ENCODE results near the gene ATP8B1. TPM values are rescaled to one million over a fixed set of nuclear protein-coding genes. Genes with fewer than 3 reads are reported as not detected.

The ATP8B1 gene
- total and polyA plus RNA-seq, 3 donors from 2014 or later: 1.6 to 3.0 (median 1.7) TPM

DNA sequence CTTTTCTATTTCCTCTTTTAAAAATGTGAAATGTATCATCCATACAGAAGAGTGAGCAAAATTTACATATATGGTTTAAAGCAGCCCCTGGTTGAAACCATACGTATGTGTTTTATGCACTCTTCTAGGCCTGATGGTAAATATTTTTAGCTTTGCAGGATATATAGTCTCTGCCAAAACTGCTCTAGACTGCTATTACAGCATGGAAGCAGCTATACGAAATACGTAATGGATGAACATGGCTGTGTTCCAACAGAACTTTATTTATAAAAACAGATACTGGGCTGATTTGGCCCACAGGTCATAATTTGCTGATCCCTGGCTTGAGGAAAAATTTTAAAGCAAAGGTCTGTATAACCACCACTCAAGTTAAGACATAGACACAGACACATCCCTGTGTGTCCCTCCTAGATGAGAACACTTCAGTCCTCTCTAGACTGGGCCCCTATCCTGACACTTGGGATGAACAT is 42.5 kb upstream of the ATP8B1 start:
- Histone ChIP-seq H3K9me3 (no peaks in the 10 kb centered on the region), H3K27me3 (no peaks in the 10 kb centered on the region), H3K4me3 (no peak overlapping the region), H3K4me1 (no peaks in the 10 kb centered on the region), H3K27ac (no peak overlapping the region), H3K36me3 (ENCODE audit: low read depth, missing control alignments) (no peaks in the 10 kb centered on the region)
- intact Hi-C loops (cut with DNase I; ENCODE audit: low total_unique reads): no loop called here
- DNase-seq: no peak
- WGBS, 2 donors: 73 to 77% methylated on average over 3 of the region's 3 CpGs
- TF ChIP-seq POLR2A (IDR thresholded peaks at IDR 0.05): no peak
- TF ChIP-seq, protein P1, sequence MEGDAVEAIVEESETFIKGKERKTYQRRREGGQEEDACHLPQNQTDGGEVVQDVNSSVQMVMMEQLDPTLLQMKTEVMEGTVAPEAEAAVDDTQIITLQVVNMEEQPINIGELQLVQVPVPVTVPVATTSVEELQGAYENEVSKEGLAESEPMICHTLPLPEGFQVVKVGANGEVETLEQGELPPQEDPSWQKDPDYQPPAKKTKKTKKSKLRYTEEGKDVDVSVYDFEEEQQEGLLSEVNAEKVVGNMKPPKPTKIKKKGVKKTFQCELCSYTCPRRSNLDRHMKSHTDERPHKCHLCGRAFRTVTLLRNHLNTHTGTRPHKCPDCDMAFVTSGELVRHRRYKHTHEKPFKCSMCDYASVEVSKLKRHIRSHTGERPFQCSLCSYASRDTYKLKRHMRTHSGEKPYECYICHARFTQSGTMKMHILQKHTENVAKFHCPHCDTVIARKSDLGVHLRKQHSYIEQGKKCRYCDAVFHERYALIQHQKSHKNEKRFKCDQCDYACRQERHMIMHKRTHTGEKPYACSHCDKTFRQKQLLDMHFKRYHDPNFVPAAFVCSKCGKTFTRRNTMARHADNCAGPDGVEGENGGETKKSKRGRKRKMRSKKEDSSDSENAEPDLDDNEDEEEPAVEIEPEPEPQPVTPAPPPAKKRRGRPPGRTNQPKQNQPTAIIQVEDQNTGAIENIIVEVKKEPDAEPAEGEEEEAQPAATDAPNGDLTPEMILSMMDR (IDR thresholded peaks at IDR 0.05): no peak

DNA sequence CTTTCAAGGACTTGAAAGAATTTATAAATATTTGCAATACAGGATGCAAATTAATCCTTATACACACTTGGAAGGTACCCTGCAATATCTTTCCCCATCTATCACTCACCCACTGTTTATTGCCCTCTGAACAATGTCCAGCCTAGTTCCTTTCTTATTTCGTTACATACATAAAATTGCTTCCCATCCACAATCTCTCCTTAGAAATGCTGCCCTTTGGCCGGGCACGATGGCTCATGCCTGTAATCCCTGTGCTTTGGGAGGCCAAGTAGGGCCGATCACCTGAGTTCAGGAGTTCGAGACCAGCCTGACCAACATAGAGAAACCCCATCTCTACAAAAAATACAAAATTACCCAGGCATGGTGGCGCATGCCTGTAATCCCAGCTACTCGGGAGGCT is 41.2 kb upstream of the ATP8B1 start:
- WGBS, 2 donors: 92 to 97% methylated on average over 7 of the region's 7 CpGs
- Histone ChIP-seq H3K27me3 (no peaks in the 10 kb centered on the region), H3K4me1 (no peaks in the 10 kb centered on the region), H3K9me3 (no peaks in the 10 kb centered on the region), H3K4me3 (no peak overlapping the region), H3K27ac (no peak overlapping the region), H3K36me3 (ENCODE audit: low read depth, missing control alignments) (no peaks in the 10 kb centered on the region)
- TF ChIP-seq, protein P1 (IDR thresholded peaks at IDR 0.05): no peak
- TF ChIP-seq POLR2A (IDR thresholded peaks at IDR 0.05): no peak
- DNase-seq: no peak
- intact Hi-C loops (cut with DNase I; ENCODE audit: low total_unique reads): no loop called here

- Histone ChIP-seq H3K27ac (no peak overlapping the region), H3K36me3 (ENCODE audit: low read depth, missing control alignments) (no peaks in the 10 kb centered on the region), H3K4me1 (no peaks in the 10 kb centered on the region), H3K9me3 (no peaks in the 10 kb centered on the region), H3K4me3 (no peak overlapping the region), H3K27me3 (no peaks in the 10 kb centered on the region)
- no peak for DNase-seq
- intact Hi-C loops (cut with DNase I; ENCODE audit: low total_unique reads): no loop called here
- WGBS, 2 donors: 78 to 85% methylated on average over 5 of the region's 5 CpGs
- TF ChIP-seq, protein P1 (IDR thresholded peaks at IDR 0.05): no peak
- TF ChIP-seq POLR2A (IDR thresholded peaks at IDR 0.05): no peak
Measured at GRCh38 chr18:57843386-57843785, 40.3 kb upstream of the ATP8B1 start.

DNA sequence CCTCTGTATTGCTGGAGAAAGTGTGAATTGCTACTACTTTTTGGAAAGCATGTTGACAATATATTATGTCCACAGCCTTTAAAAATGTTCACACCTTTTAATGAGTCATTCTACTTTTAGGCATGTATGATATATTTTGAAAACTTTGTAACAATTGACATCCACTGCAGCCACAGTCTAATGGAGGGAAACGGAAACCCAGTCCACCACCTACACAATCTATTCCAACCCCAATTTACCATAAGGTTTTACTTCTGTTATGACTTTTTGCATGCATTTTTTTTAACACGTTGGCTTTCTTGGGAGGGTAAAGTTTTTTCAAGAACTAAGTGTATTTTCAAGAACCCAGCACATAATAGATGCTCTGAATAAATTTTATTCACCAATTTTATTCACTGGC is 38.5 kb upstream of the ATP8B1 start:
- no peaks in the 10 kb centered on the region for H3K36me3 ChIP-seq (ENCODE audit: low read depth, missing control alignments)
- DNase-seq: no peak
- intact Hi-C loops (cut with DNase I; ENCODE audit: low total_unique reads): no loop called here
- no peak for TF ChIP-seq POLR2A (IDR thresholded peaks at IDR 0.05)
- TF ChIP-seq, protein P1 (IDR thresholded peaks at IDR 0.05): no peak
- WGBS, 2 donors: 69 to 71% methylated on average over 2 of the region's 2 CpGs
- H3K4me3 ChIP-seq: no peak overlapping the region
- H3K9me3 ChIP-seq: no peaks in the 10 kb centered on the region
- no peak overlapping the region for H3K27ac ChIP-seq
- H3K27me3 ChIP-seq: no peaks in the 10 kb centered on the region
- no peaks in the 10 kb centered on the region for H3K4me1 ChIP-seq

- Histone ChIP-seq H3K4me1 (no peaks in the 10 kb centered on the region), H3K4me3 (no peak overlapping the region), H3K36me3 (ENCODE audit: low read depth, missing control alignments) (no peaks in the 10 kb centered on the region), H3K27me3 (no peaks in the 10 kb centered on the region), H3K9me3 (no peaks in the 10 kb centered on the region), H3K27ac (no peak overlapping the region)
- no peak for TF ChIP-seq POLR2A (IDR thresholded peaks at IDR 0.05)
- TF ChIP-seq, protein P1 (IDR thresholded peaks at IDR 0.05): no peak
- DNase-seq: no peak
- 89 to 93% methylated on average over 6 of the region's 6 CpGs for WGBS, 2 donors
- intact Hi-C loops (cut with DNase I; ENCODE audit: low total_unique reads): no loop called here
Measured at GRCh38 chr18:57839942-57840381, 36.8 kb upstream of the ATP8B1 start.

All from testis (tissue), 3 donors.